ENCODE results near the gene CELF3.
"Not testable (repeated sequence)": the region's sequence is repeated elsewhere in the genome, so short reads cannot be mapped to it uniquely, and the experiment has no call there.

CELF3 gene

GRCh38 chr1:151703813-151704212 lies 12.8 kb downstream of the CELF3 start:
- no peak for DNase-seq (ENCODE audit: low read depth in 2 of 2)

GRCh38 chr1:151702936-151703335 lies 13.7 kb downstream of the CELF3 start:
- no peak for DNase-seq (ENCODE audit: low read depth in 2 of 2)

DNA sequence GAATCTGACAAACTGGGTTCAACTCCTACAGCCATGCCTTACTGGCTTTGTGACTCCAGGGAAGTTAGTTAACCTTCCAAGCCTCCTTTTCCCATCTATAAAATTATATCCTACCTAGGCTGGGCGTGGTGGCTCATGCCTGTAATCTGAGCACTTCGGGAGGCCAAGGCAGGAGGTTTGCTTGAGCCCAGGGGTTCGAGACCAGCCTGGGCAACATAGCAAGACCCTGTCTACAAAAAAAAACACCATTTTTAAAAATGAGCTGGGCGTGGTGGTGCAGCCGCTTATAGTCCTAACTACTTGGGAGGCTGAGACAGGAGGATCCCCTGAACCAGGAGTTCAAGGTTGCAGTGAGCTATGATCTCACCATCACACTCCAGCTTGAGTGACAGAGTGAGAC lies 15.1 kb downstream of the CELF3 start:
- no peak for DNase-seq (ENCODE audit: low read depth in 2 of 2)

DNA sequence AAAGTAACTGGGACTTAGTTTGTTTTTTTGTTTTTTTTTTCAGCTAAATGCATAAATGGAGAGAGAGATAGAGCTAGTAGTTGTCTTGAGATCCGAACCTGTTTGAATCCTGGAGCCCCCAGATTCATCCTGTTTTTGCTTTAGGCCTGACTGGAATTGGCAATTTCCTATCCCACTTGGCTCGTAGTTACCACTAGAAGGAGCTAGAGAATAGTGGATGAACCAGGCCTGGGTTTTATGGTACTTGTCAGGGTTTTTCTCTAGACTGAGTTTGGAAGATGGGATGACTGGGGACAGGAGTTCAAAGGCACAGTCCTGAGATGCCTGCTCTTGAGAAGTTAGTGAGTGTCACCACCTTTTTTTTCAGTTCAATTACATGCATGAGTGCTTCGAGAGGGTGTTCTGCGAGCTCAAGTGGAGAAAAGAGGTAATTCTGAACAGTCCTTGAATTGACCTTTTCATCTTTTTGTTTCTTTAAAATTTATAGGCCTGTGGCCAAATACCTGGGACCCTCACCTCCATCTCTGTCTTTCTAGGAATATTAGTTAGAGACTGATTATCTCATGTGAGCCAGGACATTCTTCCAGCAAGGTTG lies 23.4 kb downstream of the CELF3 start:
- DNase-seq (ENCODE audit: low read depth in 2 of 2): no peak

DNA sequence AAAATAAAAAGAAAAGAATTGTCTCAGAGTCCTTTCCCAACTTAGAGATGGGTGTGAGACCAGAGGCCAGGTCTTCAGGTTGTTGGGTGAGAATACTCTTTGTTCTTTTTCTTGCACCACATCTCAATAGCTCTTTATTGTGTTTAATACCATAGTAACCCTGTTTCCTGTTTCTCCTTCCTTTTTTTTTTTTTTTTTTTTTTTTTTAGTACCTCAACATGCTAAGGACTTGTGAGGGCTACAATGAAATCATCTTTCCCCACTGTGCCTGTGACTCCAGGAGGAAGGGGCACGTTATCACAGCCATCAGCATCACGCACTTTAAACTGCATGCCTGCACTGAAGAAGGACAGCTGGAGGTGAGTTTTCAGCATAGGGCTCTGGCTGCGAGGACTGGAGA lies 24.4 kb downstream of the CELF3 start:
- no peak for DNase-seq (ENCODE audit: low read depth in 2 of 2)

DNA sequence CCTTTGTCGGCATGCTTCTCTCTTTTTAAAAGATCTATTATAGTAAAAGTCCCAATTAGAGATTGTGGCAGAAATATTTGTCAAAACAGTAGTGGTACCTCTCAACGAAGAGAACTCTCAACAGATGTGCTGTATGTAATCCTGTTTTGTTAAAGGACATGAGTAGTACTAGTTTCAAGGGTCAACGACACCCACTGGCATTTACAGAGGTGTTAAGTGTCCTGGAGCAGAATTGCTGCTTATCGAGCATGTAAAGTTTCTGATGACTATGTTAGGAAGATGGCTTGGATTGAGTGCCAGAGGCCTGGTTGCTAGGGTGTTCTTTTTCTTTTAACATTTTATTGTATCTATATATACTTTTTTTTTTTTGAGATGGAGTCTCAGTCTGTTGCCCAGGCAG lies 27.1 kb downstream of the CELF3 start:
- DNase-seq (ENCODE audit: low read depth in 2 of 2): no peak

DNA sequence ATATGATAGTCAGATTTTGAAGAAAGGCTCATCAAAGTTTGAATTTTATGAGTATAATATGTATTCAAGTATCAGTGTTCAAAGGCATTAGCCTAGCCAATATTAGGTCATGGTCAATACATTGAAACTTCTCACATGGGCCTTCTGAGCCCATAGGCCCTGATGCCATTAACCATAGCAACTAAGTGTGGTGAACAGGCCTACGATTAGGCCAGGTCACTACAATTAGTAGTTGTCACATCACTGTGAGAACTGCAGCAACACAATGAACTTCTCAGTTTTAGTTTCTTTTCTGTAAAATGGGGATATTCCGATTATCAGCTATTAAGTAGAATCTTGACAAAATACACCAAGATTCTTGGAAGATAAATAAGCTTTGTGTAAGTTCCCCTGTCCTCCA lies 30.0 kb downstream of the CELF3 start:
- no peak for DNase-seq (ENCODE audit: low read depth in 2 of 2)

DNA sequence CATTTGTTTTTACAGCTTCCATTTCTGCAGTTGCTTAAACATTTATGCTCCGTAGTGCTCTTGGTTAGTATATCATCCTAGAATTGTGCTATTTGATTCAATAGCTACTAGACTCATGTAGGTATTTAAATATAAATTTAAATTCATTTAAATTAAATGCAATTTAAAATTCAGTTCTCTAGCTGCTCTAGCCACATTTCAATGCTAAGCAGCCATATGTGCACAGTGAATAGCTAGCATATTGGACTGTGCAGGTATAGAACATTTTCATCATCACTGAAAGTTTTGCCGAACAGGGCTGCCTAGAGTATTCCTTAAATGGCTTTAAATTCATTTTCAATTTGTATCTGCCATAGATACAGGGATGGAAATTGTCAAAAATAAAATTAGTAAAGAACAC lies 32.5 kb downstream of the CELF3 start:
- no peak for DNase-seq (ENCODE audit: low read depth in 2 of 2)

DNA sequence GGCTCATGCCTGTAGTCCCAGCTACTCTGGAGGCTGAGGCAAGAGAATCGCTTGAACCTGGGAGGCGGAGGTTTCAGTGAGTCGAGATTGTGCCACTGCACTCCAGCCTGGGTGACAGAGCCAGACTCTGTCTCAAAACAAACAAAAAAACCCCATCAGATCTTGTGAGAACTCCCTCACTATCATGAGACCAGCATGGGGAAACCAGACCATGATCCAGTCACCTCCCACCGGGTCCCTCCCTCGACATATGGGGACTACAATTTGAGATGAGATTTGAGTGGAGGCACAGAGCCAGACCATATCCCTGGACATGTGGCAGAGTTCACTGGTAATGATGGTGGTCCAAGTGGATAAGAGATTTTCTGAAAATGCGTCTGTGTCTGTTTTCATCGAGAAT lies 33.7 kb downstream of the CELF3 start:
- DNase-seq (ENCODE audit: low read depth in 2 of 2): not testable (repeated sequence)

- no peak for DNase-seq (ENCODE audit: low read depth in 2 of 2)
These were observed 34.7 kb downstream of the CELF3 start for GRCh38 chr1:151681923-151682322.

- DNase-seq (ENCODE audit: low read depth in 2 of 2): no peak
These were observed 35.8 kb downstream of the CELF3 start for GRCh38 chr1:151680826-151681225.

DNA sequence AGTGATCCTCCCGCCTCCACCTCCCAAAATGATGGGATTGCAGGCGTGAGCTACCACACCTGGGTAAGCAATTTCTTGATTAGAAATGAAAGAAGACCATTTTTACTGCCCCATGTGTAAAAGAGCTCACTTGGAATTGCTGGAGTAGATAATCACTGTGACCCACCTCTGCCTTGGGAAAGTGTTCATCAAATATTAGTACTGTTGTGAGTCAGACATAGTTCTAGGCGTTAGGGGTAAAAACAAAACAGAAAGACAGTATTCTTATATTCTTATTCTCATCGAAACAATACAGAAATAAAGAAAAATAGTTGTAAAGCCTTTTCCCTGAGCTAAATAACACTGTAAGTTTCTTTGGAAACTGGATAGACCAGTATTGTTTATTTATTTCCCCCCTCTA lies 36.2 kb downstream of the CELF3 start:
- no peak for DNase-seq (ENCODE audit: low read depth in 2 of 2)

DNA sequence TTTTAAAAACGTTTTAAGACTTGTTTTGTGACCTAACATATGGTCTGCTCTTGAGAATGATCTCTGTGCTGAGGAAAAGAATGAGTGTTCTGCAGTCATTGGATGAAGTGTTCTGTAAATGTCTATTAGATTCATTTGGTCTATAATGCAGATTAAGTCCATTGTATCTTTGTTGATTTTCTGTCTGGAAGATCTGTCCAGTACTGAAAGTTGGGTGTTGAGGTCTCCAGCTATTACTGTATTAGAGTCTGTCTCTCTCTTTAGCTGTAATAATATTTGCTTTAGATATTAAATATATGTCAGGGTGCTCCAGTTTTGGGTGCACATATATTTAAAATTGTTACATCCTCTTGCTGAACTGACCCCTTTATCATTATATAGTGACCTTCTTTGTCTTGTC lies 43.2 kb downstream of the CELF3 start:
- DNase-seq (ENCODE audit: low read depth in 2 of 2): no peak

DNA sequence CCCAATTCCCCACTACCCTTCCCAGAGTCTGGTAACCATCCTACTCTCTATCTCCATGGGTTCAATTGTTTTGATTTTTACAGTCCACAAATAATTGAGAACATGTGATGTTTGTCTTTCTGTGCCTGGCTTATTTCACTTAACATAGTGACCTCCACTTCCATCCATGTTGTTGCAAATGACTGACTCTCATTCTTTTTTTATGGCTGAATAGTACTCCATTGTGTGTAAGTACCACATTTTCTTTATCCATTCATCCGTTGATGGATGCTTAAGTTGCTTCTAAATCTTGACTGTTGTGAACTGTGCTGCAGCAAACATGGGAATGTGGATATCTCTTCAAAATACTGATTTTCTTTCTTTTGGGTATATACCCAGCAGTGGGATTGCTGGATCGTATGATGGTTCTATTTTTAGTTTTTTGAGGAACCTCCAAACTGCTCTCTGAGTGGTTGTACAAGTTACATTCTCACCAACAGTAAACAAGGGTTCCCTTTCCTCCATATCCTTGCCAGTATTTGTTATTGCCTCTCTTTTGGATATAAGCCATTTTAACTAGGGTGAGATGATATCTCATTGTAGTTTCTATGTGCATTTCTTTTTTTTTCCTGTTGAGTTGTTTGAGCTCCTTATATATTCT lies 46.4 kb downstream of the CELF3 start:
- DNase-seq (ENCODE audit: low read depth in 2 of 2): not testable (repeated sequence)

DNA sequence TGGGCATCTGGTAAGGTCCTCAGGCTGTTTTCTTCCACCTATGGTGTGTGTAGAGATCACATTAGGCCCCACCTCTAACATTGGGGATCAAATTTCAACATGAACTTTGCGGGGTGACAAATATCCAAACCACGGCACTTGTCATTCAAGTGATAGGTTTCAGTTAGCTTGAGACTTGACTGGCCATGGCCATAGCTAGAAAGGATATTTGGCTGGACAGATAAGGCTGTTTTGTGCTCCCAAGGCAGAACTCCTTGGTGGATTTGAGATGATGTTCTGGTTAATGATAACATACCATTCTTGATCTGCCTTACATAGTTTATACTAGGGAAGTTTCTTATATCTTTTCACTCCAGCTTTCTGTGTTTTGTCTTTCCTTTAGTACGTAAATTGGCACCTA lies 48.5 kb downstream of the CELF3 start:
- DNase-seq (ENCODE audit: low read depth in 2 of 2): no peak

DNA sequence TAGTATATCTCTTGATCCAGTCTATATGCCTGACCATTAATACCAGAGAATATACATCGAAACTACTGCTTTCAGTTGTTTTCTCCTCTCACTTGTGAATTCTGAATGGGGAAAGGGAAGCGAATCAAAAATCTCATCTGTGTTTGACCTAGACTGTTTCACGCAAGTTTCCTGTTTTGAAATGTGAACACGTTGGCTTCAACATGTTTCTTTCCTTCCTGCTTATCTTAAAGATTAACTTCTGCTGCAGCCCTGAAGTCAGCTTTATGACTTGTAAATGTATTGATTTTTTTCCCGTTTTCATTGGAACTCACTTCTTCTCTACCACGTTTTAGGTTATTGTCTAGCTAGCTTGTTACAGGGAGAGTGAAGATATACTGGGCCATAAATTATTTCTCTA lies 54.9 kb downstream of the CELF3 start:
- no peak for DNase-seq (ENCODE audit: low read depth in 2 of 2)

GRCh38 chr1:151655371-151655770 lies 61.2 kb downstream of the CELF3 start:
- DNase-seq (ENCODE audit: low read depth in 2 of 2): no peak

DNA sequence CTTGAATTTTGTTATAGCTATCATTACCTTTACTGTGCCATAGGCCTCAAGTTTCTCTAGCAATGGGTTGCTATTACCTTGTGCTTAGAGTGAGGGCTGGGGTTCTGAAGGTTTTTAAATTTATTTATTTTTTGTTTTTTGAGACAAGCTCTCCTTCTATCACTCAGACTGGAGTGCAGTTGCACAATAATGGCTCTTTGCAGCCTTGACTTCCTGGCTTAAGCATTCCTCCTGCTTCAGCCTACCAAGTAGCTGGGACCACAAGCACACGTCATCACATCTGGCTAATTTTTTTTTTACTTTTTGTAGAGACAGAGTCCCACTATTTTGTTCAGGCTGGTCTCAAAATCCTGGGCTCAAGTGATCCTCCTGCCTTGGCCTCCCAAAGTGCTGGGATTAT lies 63.2 kb downstream of the CELF3 start:
- no peak for DNase-seq (ENCODE audit: low read depth in 2 of 2)
